Uterine smooth muscle cell (primary cell): ENCODE data around the gene RNF103. TPM values are rescaled to one million over a fixed set of nuclear protein-coding genes. Genes with fewer than 3 reads are reported as not detected.

ENCODE experiments used
- total RNA-seq: library from RNA; depleted of rRNA; stranded (reverse); fragments of >200 nt; gene quantifications from 2 replicates; pipeline ENCODE4 v1.2.3, GENCODE V29; 2014

RNF103 gene
- 11.4 and 18.0 TPM in 2 replicates for total RNA-seq

GRCh38 chr2:86623494-86624266 is at the start of gene RNF103:
Gene RNF103, minus strand, starts transcription at chr2:86623865. Its CDS starts 979 bp downstream, at chr2:86622886.

GRCh38 chr2:86562922-86563649 is 60.6 kb downstream of the RNF103 start, which contains the start of gene CHMP3:
Gene CHMP3, minus strand, starts transcription at chr2:86563443. Its CDS starts 95 bp downstream, at chr2:86563348.

Other genes starting within 250 kb of the RNF103 start
- 21.4 and 24.9 TPM in 2 replicates for gene KDM3A, start 182.5 kb downstream of the RNF103 start, total RNA-seq
- 118 TPM in 2 replicates for gene CHMP3, start 60.4 kb downstream of the RNF103 start, total RNA-seq
- gene RMND5A, start 96.4 kb upstream of the RNF103 start, total RNA-seq: 12.3 and 27.6 TPM in 2 replicates
- not detected in 2 replicates for gene CD8A, start 167.0 kb upstream of the RNF103 start, total RNA-seq
- gene CD8B, start 238.0 kb upstream of the RNF103 start, total RNA-seq: not detected in 2 replicates